Caco-2 (cell line): ENCODE data around the gene LDLRAD4. TPM values are rescaled to one million over a fixed set of nuclear protein-coding genes. Genes with fewer than 3 reads are reported as not detected.
"Not testable (repeated sequence)": the region's sequence is repeated elsewhere in the genome, so short reads cannot be mapped to it uniquely, and the experiment has no call there.

Experiments
- BruUV-seq: library from RNA; stranded (reverse); fragments of 400-500 nt; replicated peaks from 2 replicates; lab custom pipeline; 2021; lab: Mats Ljungman, UMichigan
- CTCF ChIA-PET: fragments of 300-600 bp; sonication (Branson Sonifier 250); formaldehyde crosslinking; loops from one replicate; lab custom pipeline; 2022; ENCODE audit warnings: antibody characterized with exemption; lab: Charles Lee
- POLR2A ChIA-PET: fragments of 300-600 bp; sonication (Branson Sonifier 250); formaldehyde crosslinking; loops from one replicate; lab custom pipeline; 2022; ENCODE audit warnings: antibody characterized with exemption; lab: Charles Lee
- DNase-seq, 2 experiments: peaks; one replicate each; pipeline versions ENCODE4 v3.0.0 to v3.0.0-alpha.2; 2020 to 2022
- H3K27me3 ChIP-seq: replicated peaks from 2 replicates; pipeline ENCODE4 v1.6.0; 2011; ENCODE audit warnings: low read length; ENCODE audit not compliant: control insufficient read depth, insufficient read depth
- H3K36me3 ChIP-seq: 2 replicates; pipeline ENCODE4 v1.5.1; 2011; ENCODE audit warnings: low read length; ENCODE audit not compliant: control insufficient read depth, insufficient read depth
- H3K4me1 ChIP-seq: fragments of 250-450 bp; sonication (Bioruptor Pico); 2 replicates; pipeline ENCODE4 v1.5.1; 2020; ENCODE audit warnings: mild to moderate bottlenecking
- H3K4me3 ChIP-seq: 2 replicates; pipeline ENCODE4 v1.5.1; 2011; ENCODE audit warnings: low read depth, mild to moderate bottlenecking, control low read depth, low read length
- H3K9me3 ChIP-seq: fragments of 250-450 bp; sonication (Bioruptor Pico); 2 replicates; pipeline ENCODE4 v1.5.1; 2020; ENCODE audit warnings: mild to moderate bottlenecking, moderate library complexity
- H3K27ac Mint-ChIP-seq: one replicate; pipeline ENCODE4 v1.8.0; 2022; ENCODE audit warnings: mixed read lengths; ENCODE audit not compliant: unreplicated experiment
- H3K27me3 Mint-ChIP-seq: one replicate; pipeline ENCODE4 v1.8.0; 2022; ENCODE audit warnings: mixed read lengths; ENCODE audit not compliant: insufficient read depth, unreplicated experiment
- H3K36me3 Mint-ChIP-seq: one replicate; pipeline ENCODE4 v1.8.0; 2022; ENCODE audit warnings: mild to moderate bottlenecking, mixed read lengths; ENCODE audit not compliant: insufficient read depth, unreplicated experiment
- H3K4me1 Mint-ChIP-seq: one replicate; pipeline ENCODE4 v1.8.0; 2022; ENCODE audit warnings: low read depth, mixed read lengths; ENCODE audit not compliant: unreplicated experiment
- H3K4me3 Mint-ChIP-seq: one replicate; pipeline ENCODE4 v1.8.0; 2022; ENCODE audit warnings: mild to moderate bottlenecking, moderate library complexity, mixed read lengths; ENCODE audit not compliant: unreplicated experiment
- H3K9me3 Mint-ChIP-seq: one replicate; pipeline ENCODE4 v1.8.0; 2022; ENCODE audit warnings: mixed read lengths; ENCODE audit not compliant: unreplicated experiment
- intact Hi-C: fragments of 100-400 bp; cut with micrococcal nuclease; formaldehyde crosslinking; loops from one replicate; pipeline ENCODE4 v1.10.0; 2022; ENCODE audit not compliant: unreplicated experiment
- total RNA-seq: library from RNA; stranded (reverse); gene quantifications from 2 replicates; pipeline ENCODE4 v1.2.3, GENCODE V29; 2022
- TF ChIP-seq, protein P1 (sequence below), 2 experiments: fragments of 200-600 bp in 1 of 2; IDR thresholded peaks; 1 replicate in 1 of 2; 2 replicates in 1 of 2; pipeline versions ENCODE4 v1.5.1 to v1.8.0; 2011 to 2022; ENCODE audit warnings: antibody characterized with exemption in 1 of 2, control low read depth in 1 of 2, inconsistent platforms in 1 of 2, low read depth in 1 of 2, low read length in 1 of 2, mild to moderate bottlenecking in 1 of 2, moderate library complexity in 1 of 2; ENCODE audit not compliant: insufficient read depth in 1 of 2, severe bottlenecking in 1 of 2, unreplicated experiment in 1 of 2

LDLRAD4 gene
- total RNA-seq, 1 experiment from 2014 or later: 1.2 TPM

DNA sequence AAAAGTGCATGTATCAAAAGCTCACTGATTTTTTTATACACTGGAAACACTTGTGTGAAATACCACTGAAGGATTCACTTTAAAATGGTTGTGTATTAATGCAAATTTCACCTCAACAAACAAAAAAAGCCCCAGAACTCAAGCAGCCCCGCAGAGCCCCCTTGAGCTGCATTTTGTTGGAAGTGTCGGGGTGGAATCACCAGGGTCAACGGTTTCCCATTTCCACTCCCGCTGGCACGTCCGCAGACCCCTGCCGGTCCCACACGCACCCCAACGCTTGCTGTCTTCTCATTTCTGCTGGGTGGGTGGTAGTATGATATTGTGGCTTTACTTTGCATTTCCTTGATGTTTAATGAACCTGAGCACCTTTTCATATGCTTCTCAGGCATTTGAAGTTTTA lies 268.1 kb downstream of the LDLRAD4 start:
- Histone ChIP-seq H3K27me3 (no peaks in the 10 kb centered on the region), H3K4me1 (no peaks in the 10 kb centered on the region), H3K9me3 (no peaks in the 10 kb centered on the region), H3K36me3 (no peaks in the 10 kb centered on the region), H3K4me3 (no peak overlapping the region)
- no peaks in the 10 kb centered on the region for H3K4me1 Mint-ChIP-seq
- CTCF ChIA-PET: no interaction called here
- no peak overlapping the region for H3K27ac Mint-ChIP-seq
- no peak for DNase-seq
- H3K4me3 Mint-ChIP-seq: no peak overlapping the region
- POLR2A ChIA-PET: no interaction called here
- no TSS peak for BruUV-seq
- H3K36me3 Mint-ChIP-seq: no peaks in the 10 kb centered on the region
- TF ChIP-seq, protein P1, sequence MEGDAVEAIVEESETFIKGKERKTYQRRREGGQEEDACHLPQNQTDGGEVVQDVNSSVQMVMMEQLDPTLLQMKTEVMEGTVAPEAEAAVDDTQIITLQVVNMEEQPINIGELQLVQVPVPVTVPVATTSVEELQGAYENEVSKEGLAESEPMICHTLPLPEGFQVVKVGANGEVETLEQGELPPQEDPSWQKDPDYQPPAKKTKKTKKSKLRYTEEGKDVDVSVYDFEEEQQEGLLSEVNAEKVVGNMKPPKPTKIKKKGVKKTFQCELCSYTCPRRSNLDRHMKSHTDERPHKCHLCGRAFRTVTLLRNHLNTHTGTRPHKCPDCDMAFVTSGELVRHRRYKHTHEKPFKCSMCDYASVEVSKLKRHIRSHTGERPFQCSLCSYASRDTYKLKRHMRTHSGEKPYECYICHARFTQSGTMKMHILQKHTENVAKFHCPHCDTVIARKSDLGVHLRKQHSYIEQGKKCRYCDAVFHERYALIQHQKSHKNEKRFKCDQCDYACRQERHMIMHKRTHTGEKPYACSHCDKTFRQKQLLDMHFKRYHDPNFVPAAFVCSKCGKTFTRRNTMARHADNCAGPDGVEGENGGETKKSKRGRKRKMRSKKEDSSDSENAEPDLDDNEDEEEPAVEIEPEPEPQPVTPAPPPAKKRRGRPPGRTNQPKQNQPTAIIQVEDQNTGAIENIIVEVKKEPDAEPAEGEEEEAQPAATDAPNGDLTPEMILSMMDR (IDR thresholded peaks at IDR 0.05; ENCODE audit: insufficient read depth in 1 of 2, low read depth in 1 of 2, low read length in 1 of 2, severe bottlenecking in 1 of 2, unreplicated experiment in 1 of 2): no peak
- no peaks in the 10 kb centered on the region for H3K9me3 Mint-ChIP-seq
- peaks cover 11% of the 10 kb centered on the region for H3K27me3 Mint-ChIP-seq
- intact Hi-C loops: no loop called here

DNA sequence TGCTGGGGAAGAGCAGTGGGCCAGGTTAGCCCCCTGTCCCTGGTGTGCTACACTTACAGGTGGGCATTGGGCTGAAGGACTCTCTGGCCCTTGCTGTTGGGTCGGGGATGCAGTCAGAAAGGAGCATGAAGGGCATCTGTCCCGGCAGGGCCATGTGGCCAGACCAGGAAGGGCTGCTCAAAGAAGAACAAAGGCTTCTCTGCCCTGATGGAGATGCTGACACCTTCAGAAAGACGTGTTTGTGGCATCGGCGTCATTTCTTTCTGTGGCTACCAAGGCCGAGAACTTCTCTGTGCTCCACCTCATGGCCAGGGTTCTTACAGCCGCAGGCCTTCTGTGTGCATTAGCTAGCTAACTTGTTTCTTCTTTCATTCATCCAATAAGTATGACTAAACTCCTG lies 268.7 kb downstream of the LDLRAD4 start:
- no peaks in the 10 kb centered on the region for H3K9me3 ChIP-seq
- no peaks in the 10 kb centered on the region for H3K4me1 ChIP-seq
- H3K4me3 Mint-ChIP-seq: no peak overlapping the region
- H3K4me3 ChIP-seq: no peak overlapping the region
- CTCF ChIA-PET: no interaction called here
- no TSS peak for BruUV-seq
- H3K27me3 ChIP-seq: no peaks in the 10 kb centered on the region
- no peaks in the 10 kb centered on the region for H3K9me3 Mint-ChIP-seq
- TF ChIP-seq, protein P1 (IDR thresholded peaks at IDR 0.05; ENCODE audit: insufficient read depth in 1 of 2, low read depth in 1 of 2, low read length in 1 of 2, severe bottlenecking in 1 of 2, unreplicated experiment in 1 of 2): no peak
- H3K36me3 ChIP-seq: no peaks in the 10 kb centered on the region
- H3K27me3 Mint-ChIP-seq: peaks cover 11% of the 10 kb centered on the region
- H3K4me1 Mint-ChIP-seq: no peaks in the 10 kb centered on the region
- intact Hi-C loops: no loop called here
- POLR2A ChIA-PET: no interaction called here
- no peak overlapping the region for H3K27ac Mint-ChIP-seq
- H3K36me3 Mint-ChIP-seq: no peaks in the 10 kb centered on the region
- no peak for DNase-seq

DNA sequence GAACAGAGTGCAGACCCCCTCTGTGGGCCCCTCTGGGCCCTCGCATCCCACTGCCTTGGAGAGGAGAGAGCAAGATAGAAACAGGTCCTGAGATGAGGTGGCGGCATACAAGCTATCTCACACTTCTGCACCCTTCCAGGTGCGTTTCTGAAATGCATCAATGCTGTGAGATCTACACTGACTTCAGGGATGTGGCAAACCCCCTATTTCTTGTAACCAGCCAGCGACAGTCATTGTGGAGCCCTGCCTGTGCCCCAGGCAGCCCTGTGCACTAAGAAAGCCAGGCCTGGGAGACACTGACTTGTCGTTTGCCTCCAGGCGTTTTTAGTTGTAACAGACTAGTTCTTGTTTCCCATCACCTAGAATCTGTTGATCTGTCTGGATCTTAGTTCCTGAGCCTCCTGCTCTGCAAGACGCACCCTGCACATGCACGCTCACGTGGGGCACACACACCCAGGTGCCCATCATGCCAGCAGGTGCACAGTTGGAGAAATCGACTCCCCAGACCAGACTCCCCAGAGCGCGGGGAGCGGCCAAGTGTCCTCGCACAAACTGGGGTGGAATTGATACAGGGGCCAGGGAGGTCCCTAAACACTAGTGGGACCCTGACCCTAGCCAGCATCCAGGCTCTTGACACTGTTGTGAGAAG lies 269.8 kb downstream of the LDLRAD4 start:
- ChIA-PET POLR2A (no interaction called here), CTCF (no interaction called here)
- Mint-ChIP-seq H3K36me3 (no peaks in the 10 kb centered on the region), H3K4me3 (no peak overlapping the region), H3K27ac (no peak overlapping the region), H3K4me1 (no peaks in the 10 kb centered on the region), H3K27me3 (peaks cover 17% of the 10 kb centered on the region), H3K9me3 (no peaks in the 10 kb centered on the region)
- H3K36me3 ChIP-seq: no peaks in the 10 kb centered on the region
- no peaks in the 10 kb centered on the region for H3K4me1 ChIP-seq
- DNase-seq: no peak
- no peaks in the 10 kb centered on the region for H3K27me3 ChIP-seq
- no peaks in the 10 kb centered on the region for H3K9me3 ChIP-seq
- intact Hi-C loops: no loop called here
- no TSS peak for BruUV-seq
- TF ChIP-seq, protein P1 (IDR thresholded peaks at IDR 0.05; ENCODE audit: insufficient read depth in 1 of 2, low read depth in 1 of 2, low read length in 1 of 2, severe bottlenecking in 1 of 2, unreplicated experiment in 1 of 2): no peak
- H3K4me3 ChIP-seq: no peak overlapping the region

DNA sequence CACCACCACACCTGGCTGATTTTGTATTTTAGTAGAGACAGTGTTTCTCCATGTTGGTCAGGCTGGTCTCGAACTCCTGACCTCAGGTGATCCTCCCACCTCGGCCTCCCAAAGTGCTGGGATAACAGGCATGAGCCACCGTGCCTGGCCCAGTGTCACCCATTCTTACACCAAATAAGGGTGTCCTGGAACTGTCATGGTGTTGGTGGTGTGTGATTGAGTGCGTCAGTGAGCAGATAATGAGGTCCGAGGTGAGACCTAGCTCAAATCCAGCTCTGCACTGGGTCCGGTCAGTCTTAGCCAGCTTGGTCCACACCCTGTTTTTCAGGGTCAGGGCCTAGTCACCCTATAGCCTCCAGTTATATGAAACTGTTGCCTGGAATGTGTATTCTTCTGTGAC lies 270.7 kb downstream of the LDLRAD4 start:
- H3K27ac Mint-ChIP-seq, BruUV-seq, H3K4me3 Mint-ChIP-seq, H3K9me3 Mint-ChIP-seq, POLR2A ChIA-PET, CTCF ChIA-PET, intact Hi-C loops, H3K9me3 ChIP-seq, H3K4me1 Mint-ChIP-seq, H3K36me3 Mint-ChIP-seq, DNase-seq, H3K4me3 ChIP-seq, H3K4me1 ChIP-seq, H3K36me3 ChIP-seq, H3K27me3 ChIP-seq: not testable (repeated sequence)
- H3K27me3 Mint-ChIP-seq: peaks cover 17% of the 10 kb centered on the region
